Muscle layer of duodenum (tissue), 2 donors: ENCODE measurements around the gene ENPP3.

Source experiments
- H3K27ac ChIP-seq: one replicate; pipeline ENCODE4 v1.7.0; 2013; ENCODE audit warnings: mild to moderate bottlenecking, low read length
- H3K27me3 ChIP-seq: one replicate; pipeline ENCODE4 v1.7.0; 2013; ENCODE audit warnings: low read depth, mild to moderate bottlenecking, control low read depth, low read length
- H3K36me3 ChIP-seq, 2 donors: one replicate each; pipeline ENCODE4 v1.7.0; 2013; ENCODE audit warnings: low read length in 2 of 2, control low read depth in 1 of 2, mild to moderate bottlenecking in 1 of 2; ENCODE audit not compliant: insufficient read depth in 2 of 2, control insufficient read depth in 1 of 2
- H3K4me1 ChIP-seq, 2 donors: one replicate each; pipeline ENCODE4 v1.7.0; 2013; ENCODE audit warnings: low read length in 2 of 2, mild to moderate bottlenecking in 2 of 2, control low read depth in 1 of 2, moderate library complexity in 1 of 2; ENCODE audit not compliant: insufficient read depth in 2 of 2, control insufficient read depth in 1 of 2
- H3K4me3 ChIP-seq, 2 donors: one replicate each; pipeline ENCODE4 v1.7.0; 2013; ENCODE audit warnings: low read length in 2 of 2, low read depth in 1 of 2, mild to moderate bottlenecking in 1 of 2
- H3K9me3 ChIP-seq, 2 donors: one replicate each; pipeline ENCODE4 v1.7.0; 2013; ENCODE audit warnings: low read length in 2 of 2, control low read depth in 1 of 2, mild to moderate bottlenecking in 1 of 2; ENCODE audit not compliant: control insufficient read depth in 1 of 2
- donor health status: healthy.

The ENPP3 gene

GRCh38 chr6:131769385-131770141, 132.5 kb downstream of the ENPP3 start:
- peaks cover 0 to 7% of the 10 kb centered on the region in 2 donors for H3K4me1 ChIP-seq

GRCh38 chr6:131770776-131771175, 133.7 kb downstream of the ENPP3 start:
- Histone ChIP-seq H3K27ac (no peak overlapping the region), H3K4me1 (peaks cover 0 to 8% of the 10 kb centered on the region in 2 donors), H3K4me3 (no peak overlapping the region), H3K27me3 (no peaks in the 10 kb centered on the region), H3K36me3 (no peaks in the 10 kb centered on the region), H3K9me3 (no peaks in the 10 kb centered on the region)

More at GRCh38 chr6:131769385-131770141, 132.5 kb downstream of the ENPP3 start:
- Histone ChIP-seq H3K27me3 (no peaks in the 10 kb centered on the region), H3K4me3 (no peak overlapping the region), H3K36me3 (no peaks in the 10 kb centered on the region), H3K27ac (no peak overlapping the region), H3K9me3 (no peaks in the 10 kb centered on the region)

- Histone ChIP-seq H3K9me3 (no peaks in the 10 kb centered on the region), H3K27ac (no peak overlapping the region), H3K27me3 (no peaks in the 10 kb centered on the region), H3K36me3 (no peaks in the 10 kb centered on the region), H3K4me1 (peaks cover 0 to 8% of the 10 kb centered on the region in 2 donors), H3K4me3 (no peak overlapping the region)
Observed at GRCh38 chr6:131773284-131773950, 136.3 kb downstream of the ENPP3 start.

GRCh38 chr6:131775886-131776285, 138.8 kb downstream of the ENPP3 start:
- H3K4me3 ChIP-seq: no peak overlapping the region
- H3K27ac ChIP-seq: no peak overlapping the region
- H3K4me1 ChIP-seq: peaks cover 0 to 8% of the 10 kb centered on the region in 2 donors
- H3K9me3 ChIP-seq: no peaks in the 10 kb centered on the region
- H3K36me3 ChIP-seq: no peaks in the 10 kb centered on the region
- no peaks in the 10 kb centered on the region for H3K27me3 ChIP-seq

GRCh38 chr6:131776985-131777384, 139.9 kb downstream of the ENPP3 start:
- Histone ChIP-seq H3K4me1 (peaks cover 0 to 8% of the 10 kb centered on the region in 2 donors), H3K27me3 (no peaks in the 10 kb centered on the region), H3K27ac (no peak overlapping the region), H3K4me3 (no peak overlapping the region), H3K9me3 (no peaks in the 10 kb centered on the region), H3K36me3 (no peaks in the 10 kb centered on the region)

GRCh38 chr6:131778169-131778568, 141.1 kb downstream of the ENPP3 start:
- no peak overlapping the region for H3K4me3 ChIP-seq
- no peaks in the 10 kb centered on the region for H3K36me3 ChIP-seq
- H3K4me1 ChIP-seq: peaks cover 0 to 8% of the 10 kb centered on the region in 2 donors
- H3K9me3 ChIP-seq: no peaks in the 10 kb centered on the region
- no peaks in the 10 kb centered on the region for H3K27me3 ChIP-seq
- no peak overlapping the region for H3K27ac ChIP-seq

- Histone ChIP-seq H3K4me3 (no peak overlapping the region), H3K27me3 (no peaks in the 10 kb centered on the region), H3K36me3 (no peaks in the 10 kb centered on the region), H3K9me3 (no peaks in the 10 kb centered on the region), H3K27ac (no peak overlapping the region), H3K4me1 (peaks cover 0 to 2% of the 10 kb centered on the region in 2 donors)
Observed at GRCh38 chr6:131779304-131779703, 142.2 kb downstream of the ENPP3 start.

GRCh38 chr6:131780600-131780999, 143.5 kb downstream of the ENPP3 start:
- no peaks in the 10 kb centered on the region for H3K9me3 ChIP-seq
- no peak overlapping the region for H3K4me3 ChIP-seq

GRCh38 chr6:131781687-131782086, 144.6 kb downstream of the ENPP3 start:
- no peaks in the 10 kb centered on the region for H3K9me3 ChIP-seq
- H3K4me3 ChIP-seq: no peak overlapping the region
- H3K27ac ChIP-seq: no peak overlapping the region
- no peaks in the 10 kb centered on the region for H3K36me3 ChIP-seq
- no peaks in the 10 kb centered on the region for H3K4me1 ChIP-seq
- no peaks in the 10 kb centered on the region for H3K27me3 ChIP-seq

More at GRCh38 chr6:131780600-131780999, 143.5 kb downstream of the ENPP3 start:
- Histone ChIP-seq H3K27me3 (no peaks in the 10 kb centered on the region), H3K4me1 (no peaks in the 10 kb centered on the region), H3K36me3 (no peaks in the 10 kb centered on the region), H3K27ac (no peak overlapping the region)

- H3K27me3 ChIP-seq: no peaks in the 10 kb centered on the region
Observed at GRCh38 chr6:131782764-131783163, 145.7 kb downstream of the ENPP3 start.

GRCh38 chr6:131784561-131784960, 147.5 kb downstream of the ENPP3 start:
- H3K36me3 ChIP-seq: no peaks in the 10 kb centered on the region
- peaks cover 0 to 4% of the 10 kb centered on the region in 2 donors for H3K4me1 ChIP-seq
- no peaks in the 10 kb centered on the region for H3K9me3 ChIP-seq
- H3K27me3 ChIP-seq: no peaks in the 10 kb centered on the region
- H3K4me3 ChIP-seq: no peak overlapping the region
- H3K27ac ChIP-seq: no peak overlapping the region

More at GRCh38 chr6:131782764-131783163, 145.7 kb downstream of the ENPP3 start:
- Histone ChIP-seq H3K9me3 (no peaks in the 10 kb centered on the region), H3K27ac (no peak overlapping the region), H3K4me1 (no peaks in the 10 kb centered on the region), H3K4me3 (no peak overlapping the region), H3K36me3 (no peaks in the 10 kb centered on the region)
